ENCODE data around the gene CUX1. TPM values are rescaled to one million over a fixed set of nuclear protein-coding genes. Genes with fewer than 3 reads are reported as not detected.

Gene CUX1
- total RNA-seq, 1 experiment from 2014 or later = 53.5 TPM

GRCh38 chr7:102094316-102094650 lies 276.9 kb downstream of the CUX1 start:
- Histone ChIP-seq H3T11ph (ENCODE audit: low read length) (no peak overlapping the region), H3K27ac (ENCODE audit: insufficient read length, low read depth, low read length) (no peak overlapping the region), H3K4me2 (ENCODE audit: insufficient read depth, insufficient read length, low read length) (no peak overlapping the region)

More at GRCh38 chr7:102094316-102094650, 276.9 kb downstream of the CUX1 start:
- Histone ChIP-seq H2BK20ac (ENCODE audit: low read depth, low read length, poor library complexity, severe bottlenecking) (no peak overlapping the region), H3K4ac (ENCODE audit: low read depth, low read length) (no peak overlapping the region), H4K20me1 (ENCODE audit: control insufficient read depth, insufficient read depth, insufficient read length) (no peaks in the 10 kb centered on the region), H3K27me3 (ENCODE audit: insufficient read depth, low read length) (no peaks in the 10 kb centered on the region; the same call in 1 of the 2 replicates), H4K5ac (ENCODE audit: insufficient read length, low read depth, low read length) (no peak overlapping the region), H3K18ac (ENCODE audit: insufficient read length, low read depth, low read length) (no peak overlapping the region), H2BK5ac (ENCODE audit: insufficient read length, low read length) (no peak overlapping the region), H3K79me2 (ENCODE audit: insufficient read depth, low read length) (no peaks in the 10 kb centered on the region), H2AFZ (ENCODE audit: low read length) (no peak overlapping the region), H2BK12ac (ENCODE audit: insufficient read length, low read depth, low read length) (no peak overlapping the region), H3K4me1 (ENCODE audit: insufficient read depth, low read length) (peaks cover 6% of the 10 kb centered on the region; the same call in 1 of the 2 replicates), H2BK15ac (ENCODE audit: low read depth, low read length) (no peak overlapping the region), H3K79me1 (ENCODE audit: insufficient read depth, low read depth, low read length, poor library complexity, severe bottlenecking) (no peaks in the 10 kb centered on the region), H3K9me3 (ENCODE audit: control insufficient read depth, low read depth, low read length) (no peaks in the 10 kb centered on the region), H2BK120ac (ENCODE audit: low read depth, low read length, poor library complexity, severe bottlenecking) (no peak overlapping the region), H3K14ac (ENCODE audit: insufficient read depth, low read length) (no peak overlapping the region), H3K23me2 (ENCODE audit: insufficient read length, low read depth, low read length, poor library complexity, severe bottlenecking) (no peaks in the 10 kb centered on the region), H3K56ac (ENCODE audit: insufficient read length, low read depth, low read length) (no peak overlapping the region), H4K8ac (replicated peaks; ENCODE audit: insufficient read length, low read depth, low read length) (no peak overlapping the region), H3K23ac (ENCODE audit: insufficient read length, low read depth, low read length) (no peak overlapping the region), H4K91ac (ENCODE audit: insufficient read length, low read depth, low read length) (no peak overlapping the region), H2AK5ac (ENCODE audit: insufficient read length, low read length) (no peak overlapping the region), H3K9ac (ENCODE audit: extremely low read depth, insufficient read length, low read length) (no peak overlapping the region)
- no peaks in the 10 kb centered on the region; a peak in 1 of 5 replicates for H3K9me3 Mint-ChIP-seq
- peaks cover 5 to 6% (median 5%) of the 10 kb centered on the region in 3 experiments; a peak in 5 of 7 replicates for H3K36me3 Mint-ChIP-seq (ENCODE audit: insufficient read depth in 1 of 3, low read depth in 3 of 3)
- DNase-seq = no peak
- no CpG with 5 or more reads among the region's 4 CpGs for WGBS (ENCODE audit: extremely low coverage, insufficient read length, low lambda C conversion rate)
- H3K4me3 Mint-ChIP-seq = no peak overlapping the region
- peak overlapping the region in 2 of 3 experiments; percentile 10 to 51; a peak in 2 of 7 replicates for H3K27ac Mint-ChIP-seq
- H3K4me1 Mint-ChIP-seq = peaks cover 38 to 46% of the 10 kb centered on the region in 2 experiments
- no peak for TF ChIP-seq CTCF (conservative IDR thresholded peaks at IDR 0.05)
- H3K27me3 Mint-ChIP-seq (ENCODE audit: low read depth) = no peaks in the 10 kb centered on the region

All from H9 (cell line).